Mammary epithelial cell (primary cell): ENCODE results near the gene DSE.

ENCODE experiments used
- CTCF ChIP-seq, 2 donors: IDR thresholded peaks in 1 of 2; conservative IDR thresholded peaks in 1 of 2; 2 replicates each; pipeline ENCODE4 v1.5.1; 2011 to 2012; ENCODE audit warnings: inconsistent platforms in 2 of 2, low read length in 2 of 2, mild to moderate bottlenecking in 2 of 2, control low read depth in 1 of 2, low read depth in 1 of 2; ENCODE audit not compliant: insufficient read depth in 1 of 2; ENCODE audit errors: extremely low read depth in 1 of 2
- EZH2 ChIP-seq: IDR thresholded peaks from 2 replicates; pipeline ENCODE4 v1.6.1; 2012; ENCODE audit warnings: low read length, inconsistent platforms, borderline replicate concordance

GRCh38 chr6:116411284-116411623 lies 40.5 kb downstream of the DSE start:
- TF ChIP-seq CTCF (conservative IDR thresholded peaks at IDR 0.05 in 1 of 2, IDR thresholded peaks at IDR 0.05 in 1 of 2; ENCODE audit: extremely low read depth in 1 of 2, insufficient read depth in 1 of 2, low read depth in 1 of 2, low read length in 2 of 2) (no peak), EZH2 (no peak)
